ENCODE data around the gene MINAR1.

- TF ChIP-seq, protein P1, sequence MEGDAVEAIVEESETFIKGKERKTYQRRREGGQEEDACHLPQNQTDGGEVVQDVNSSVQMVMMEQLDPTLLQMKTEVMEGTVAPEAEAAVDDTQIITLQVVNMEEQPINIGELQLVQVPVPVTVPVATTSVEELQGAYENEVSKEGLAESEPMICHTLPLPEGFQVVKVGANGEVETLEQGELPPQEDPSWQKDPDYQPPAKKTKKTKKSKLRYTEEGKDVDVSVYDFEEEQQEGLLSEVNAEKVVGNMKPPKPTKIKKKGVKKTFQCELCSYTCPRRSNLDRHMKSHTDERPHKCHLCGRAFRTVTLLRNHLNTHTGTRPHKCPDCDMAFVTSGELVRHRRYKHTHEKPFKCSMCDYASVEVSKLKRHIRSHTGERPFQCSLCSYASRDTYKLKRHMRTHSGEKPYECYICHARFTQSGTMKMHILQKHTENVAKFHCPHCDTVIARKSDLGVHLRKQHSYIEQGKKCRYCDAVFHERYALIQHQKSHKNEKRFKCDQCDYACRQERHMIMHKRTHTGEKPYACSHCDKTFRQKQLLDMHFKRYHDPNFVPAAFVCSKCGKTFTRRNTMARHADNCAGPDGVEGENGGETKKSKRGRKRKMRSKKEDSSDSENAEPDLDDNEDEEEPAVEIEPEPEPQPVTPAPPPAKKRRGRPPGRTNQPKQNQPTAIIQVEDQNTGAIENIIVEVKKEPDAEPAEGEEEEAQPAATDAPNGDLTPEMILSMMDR (IDR thresholded peaks at IDR 0.05; ENCODE audit: low read depth, low read length): no peak
- TF ChIP-seq EZH2phosphoT487 (IDR thresholded peaks at IDR 0.05; ENCODE audit: low read depth): no peak
Observed at GRCh38 chr15:79451361-79451999, 19.3 kb downstream of the MINAR1 start.

Measured in OCI-LY3 (cell line).